Activated naive CD8-positive, alpha-beta T cell (primary cell): ENCODE results near the gene GDF2.

Experiments used
- H3K27ac Mint-ChIP-seq: one replicate; pipeline ENCODE4 v1.8.0; 2021; ENCODE audit warnings: mixed read lengths
- H3K27me3 Mint-ChIP-seq: one replicate; pipeline ENCODE4 v1.8.0; 2021; ENCODE audit warnings: mixed read lengths
- H3K36me3 Mint-ChIP-seq: one replicate; pipeline ENCODE4 v1.8.0; 2021; ENCODE audit warnings: mixed read lengths
- H3K4me1 Mint-ChIP-seq: one replicate; pipeline ENCODE4 v1.8.0; 2021; ENCODE audit warnings: low read depth, mixed read lengths
- H3K4me3 Mint-ChIP-seq: one replicate; pipeline ENCODE4 v1.8.0; 2021; ENCODE audit warnings: mild to moderate bottlenecking, mixed read lengths
- H3K9me3 Mint-ChIP-seq: one replicate; pipeline ENCODE4 v1.8.0; 2021; ENCODE audit warnings: low read depth, mixed read lengths

Gene GDF2

DNA sequence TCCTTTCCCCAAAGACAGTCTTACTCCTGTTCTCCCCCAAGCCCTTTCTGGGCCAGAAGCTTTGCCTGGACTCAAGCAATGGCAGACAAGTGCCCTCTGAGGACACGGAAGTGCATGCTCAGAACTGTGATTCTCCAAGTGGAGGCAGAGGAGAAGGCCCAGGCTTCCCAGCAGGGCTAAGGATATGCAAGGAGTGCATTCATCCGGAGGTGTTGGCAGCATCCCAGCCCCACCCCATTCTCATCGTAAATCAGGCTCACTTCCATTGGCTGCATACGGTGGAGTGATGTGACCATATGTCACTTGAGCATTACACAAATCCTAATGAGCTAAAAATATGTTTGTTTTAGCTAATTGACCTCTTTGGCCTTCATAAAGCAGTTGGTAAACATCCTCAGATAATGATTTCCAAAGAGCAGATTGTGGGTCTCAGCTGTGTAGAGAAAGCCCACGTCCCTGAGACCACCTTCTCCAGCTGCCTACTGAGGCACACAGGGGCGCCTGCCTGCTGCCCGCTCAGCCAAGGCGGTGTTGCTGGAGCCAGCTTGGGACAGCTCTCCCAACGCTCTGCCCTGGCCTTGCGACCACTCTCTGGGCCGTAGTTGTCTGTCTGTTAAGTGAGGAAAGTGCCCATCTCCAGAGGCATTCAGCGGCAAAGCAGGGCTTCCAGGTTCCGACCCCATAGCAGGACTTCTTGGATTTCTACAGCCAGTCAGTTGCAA, 24.5 kb downstream of the GDF2 start:
- Mint-ChIP-seq H3K36me3 (no peaks in the 10 kb centered on the region), H3K27me3 (no peaks in the 10 kb centered on the region), H3K9me3 (no peaks in the 10 kb centered on the region), H3K4me3 (no peak overlapping the region), H3K4me1 (no peaks in the 10 kb centered on the region), H3K27ac (no peak overlapping the region)

DNA sequence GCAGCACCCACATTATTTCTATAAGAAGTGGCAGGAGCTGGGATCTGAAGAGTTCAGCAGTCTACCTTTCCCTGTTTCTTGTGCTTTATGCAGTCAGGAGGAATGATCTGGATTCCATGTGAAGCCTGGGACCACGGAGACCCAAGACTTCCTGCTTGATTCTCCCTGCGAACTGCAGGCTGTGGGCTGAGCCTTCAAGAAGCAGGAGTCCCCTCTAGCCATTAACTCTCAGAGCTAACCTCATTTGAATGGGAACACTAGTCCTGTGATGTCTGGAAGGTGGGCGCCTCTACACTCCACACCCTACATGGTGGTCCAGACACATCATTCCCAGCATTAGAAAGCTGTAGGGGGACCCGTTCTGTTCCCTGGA, 25.0 kb downstream of the GDF2 start:
- H3K4me1 Mint-ChIP-seq = no peaks in the 10 kb centered on the region
- H3K27ac Mint-ChIP-seq = no peak overlapping the region
- no peaks in the 10 kb centered on the region for H3K36me3 Mint-ChIP-seq
- no peak overlapping the region for H3K4me3 Mint-ChIP-seq
- H3K27me3 Mint-ChIP-seq = no peaks in the 10 kb centered on the region
- H3K9me3 Mint-ChIP-seq = no peaks in the 10 kb centered on the region

DNA sequence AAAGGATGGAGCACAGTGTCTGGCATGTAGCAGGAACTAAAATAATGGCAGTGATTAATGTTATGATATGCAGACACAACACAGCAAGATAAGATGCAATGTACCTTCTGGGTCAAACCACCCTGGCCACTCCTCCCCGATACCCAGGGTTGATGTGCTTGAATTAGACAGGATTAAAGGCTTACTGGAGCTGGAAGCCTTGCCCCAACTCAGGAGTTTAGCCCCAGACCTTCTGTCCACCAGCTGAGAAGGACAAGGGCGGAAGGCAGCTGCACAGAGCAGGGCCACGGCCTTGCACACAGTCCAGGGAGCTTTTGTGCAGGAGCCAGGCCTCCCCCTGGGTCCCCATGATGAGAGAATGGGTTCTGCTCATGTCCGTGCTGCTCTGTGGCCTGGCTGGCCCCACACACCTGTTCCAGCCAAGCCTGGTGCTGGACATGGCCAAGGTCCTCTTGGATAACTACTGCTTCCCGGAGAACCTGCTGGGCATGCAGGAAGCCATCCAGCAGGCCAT, 25.9 kb downstream of the GDF2 start, which contains the start of gene RBP3:
RBP3 (plus strand) TSS at position 226 of the 514 bp plus-strand sequence; CDS start at position 348, 122 bp downstream.
- H3K36me3 Mint-ChIP-seq = no peaks in the 10 kb centered on the region
- H3K27me3 Mint-ChIP-seq = no peaks in the 10 kb centered on the region
- H3K27ac Mint-ChIP-seq = no peak within 1 kb of the TSS
- no peak within 1 kb of the TSS for H3K4me3 Mint-ChIP-seq
- no peaks in the 10 kb centered on the region for H3K9me3 Mint-ChIP-seq
- H3K4me1 Mint-ChIP-seq = no peaks in the 10 kb centered on the region

DNA sequence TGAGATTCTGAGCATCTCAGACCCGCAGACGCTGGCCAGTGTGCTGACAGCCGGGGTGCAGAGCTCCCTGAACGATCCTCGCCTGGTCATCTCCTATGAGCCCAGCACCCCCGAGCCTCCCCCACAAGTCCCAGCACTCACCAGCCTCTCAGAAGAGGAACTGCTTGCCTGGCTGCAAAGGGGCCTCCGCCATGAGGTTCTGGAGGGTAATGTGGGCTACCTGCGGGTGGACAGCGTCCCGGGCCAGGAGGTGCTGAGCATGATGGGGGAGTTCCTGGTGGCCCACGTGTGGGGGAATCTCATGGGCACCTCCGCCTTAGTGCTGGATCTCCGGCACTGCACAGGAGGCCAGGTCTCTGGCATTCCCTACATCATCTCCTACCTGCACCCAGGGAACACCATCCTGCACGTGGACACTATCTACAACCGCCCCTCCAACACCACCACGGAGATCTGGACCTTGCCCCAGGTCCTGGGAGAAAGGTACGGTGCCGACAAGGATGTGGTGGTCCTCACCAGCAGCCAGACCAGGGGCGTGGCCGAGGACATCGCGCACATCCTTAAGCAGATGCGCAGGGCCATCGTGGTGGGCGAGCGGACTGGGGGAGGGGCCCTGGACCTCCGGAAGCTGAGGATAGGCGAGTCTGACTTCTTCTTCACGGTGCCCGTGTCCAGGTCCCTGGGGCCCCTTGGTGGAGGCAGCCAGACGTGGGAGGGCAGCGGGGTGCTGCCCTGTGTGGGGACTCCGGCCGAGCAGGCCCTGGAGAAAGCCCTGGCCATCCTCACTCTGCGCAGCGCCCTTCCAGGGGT, 26.6 kb downstream of the GDF2 start:
- Mint-ChIP-seq H3K27me3 (no peaks in the 10 kb centered on the region), H3K4me3 (no peak overlapping the region), H3K9me3 (no peaks in the 10 kb centered on the region), H3K36me3 (no peaks in the 10 kb centered on the region), H3K27ac (no peak overlapping the region), H3K4me1 (no peaks in the 10 kb centered on the region)

DNA sequence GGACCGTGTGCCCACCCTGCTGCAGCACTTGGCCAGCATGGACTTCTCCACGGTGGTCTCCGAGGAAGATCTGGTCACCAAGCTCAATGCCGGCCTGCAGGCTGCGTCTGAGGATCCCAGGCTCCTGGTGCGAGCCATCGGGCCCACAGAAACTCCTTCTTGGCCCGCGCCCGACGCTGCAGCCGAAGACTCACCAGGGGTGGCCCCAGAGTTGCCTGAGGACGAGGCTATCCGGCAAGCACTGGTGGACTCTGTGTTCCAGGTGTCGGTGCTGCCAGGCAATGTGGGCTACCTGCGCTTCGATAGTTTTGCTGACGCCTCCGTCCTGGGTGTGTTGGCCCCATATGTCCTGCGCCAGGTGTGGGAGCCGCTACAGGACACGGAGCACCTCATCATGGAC, 27.3 kb downstream of the GDF2 start:
- no peak overlapping the region for H3K27ac Mint-ChIP-seq
- no peaks in the 10 kb centered on the region for H3K4me1 Mint-ChIP-seq
- no peaks in the 10 kb centered on the region for H3K9me3 Mint-ChIP-seq
- H3K4me3 Mint-ChIP-seq = no peak overlapping the region
- H3K27me3 Mint-ChIP-seq = no peaks in the 10 kb centered on the region
- H3K36me3 Mint-ChIP-seq = no peaks in the 10 kb centered on the region

DNA sequence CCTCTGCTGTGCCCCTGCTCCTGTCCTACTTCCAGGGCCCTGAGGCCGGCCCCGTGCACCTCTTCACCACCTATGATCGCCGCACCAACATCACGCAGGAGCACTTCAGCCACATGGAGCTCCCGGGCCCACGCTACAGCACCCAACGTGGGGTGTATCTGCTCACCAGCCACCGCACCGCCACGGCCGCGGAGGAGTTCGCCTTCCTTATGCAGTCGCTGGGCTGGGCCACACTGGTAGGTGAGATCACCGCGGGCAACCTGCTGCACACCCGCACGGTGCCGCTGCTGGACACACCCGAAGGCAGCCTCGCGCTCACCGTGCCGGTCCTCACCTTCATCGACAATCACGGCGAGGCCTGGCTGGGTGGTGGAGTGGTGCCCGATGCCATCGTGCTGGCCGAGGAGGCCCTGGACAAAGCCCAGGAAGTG, 27.7 kb downstream of the GDF2 start:
- no peaks in the 10 kb centered on the region for H3K27me3 Mint-ChIP-seq
- no peaks in the 10 kb centered on the region for H3K36me3 Mint-ChIP-seq
- no peak overlapping the region for H3K27ac Mint-ChIP-seq
- no peak overlapping the region for H3K4me3 Mint-ChIP-seq
- H3K9me3 Mint-ChIP-seq = no peaks in the 10 kb centered on the region
- H3K4me1 Mint-ChIP-seq = no peaks in the 10 kb centered on the region

DNA sequence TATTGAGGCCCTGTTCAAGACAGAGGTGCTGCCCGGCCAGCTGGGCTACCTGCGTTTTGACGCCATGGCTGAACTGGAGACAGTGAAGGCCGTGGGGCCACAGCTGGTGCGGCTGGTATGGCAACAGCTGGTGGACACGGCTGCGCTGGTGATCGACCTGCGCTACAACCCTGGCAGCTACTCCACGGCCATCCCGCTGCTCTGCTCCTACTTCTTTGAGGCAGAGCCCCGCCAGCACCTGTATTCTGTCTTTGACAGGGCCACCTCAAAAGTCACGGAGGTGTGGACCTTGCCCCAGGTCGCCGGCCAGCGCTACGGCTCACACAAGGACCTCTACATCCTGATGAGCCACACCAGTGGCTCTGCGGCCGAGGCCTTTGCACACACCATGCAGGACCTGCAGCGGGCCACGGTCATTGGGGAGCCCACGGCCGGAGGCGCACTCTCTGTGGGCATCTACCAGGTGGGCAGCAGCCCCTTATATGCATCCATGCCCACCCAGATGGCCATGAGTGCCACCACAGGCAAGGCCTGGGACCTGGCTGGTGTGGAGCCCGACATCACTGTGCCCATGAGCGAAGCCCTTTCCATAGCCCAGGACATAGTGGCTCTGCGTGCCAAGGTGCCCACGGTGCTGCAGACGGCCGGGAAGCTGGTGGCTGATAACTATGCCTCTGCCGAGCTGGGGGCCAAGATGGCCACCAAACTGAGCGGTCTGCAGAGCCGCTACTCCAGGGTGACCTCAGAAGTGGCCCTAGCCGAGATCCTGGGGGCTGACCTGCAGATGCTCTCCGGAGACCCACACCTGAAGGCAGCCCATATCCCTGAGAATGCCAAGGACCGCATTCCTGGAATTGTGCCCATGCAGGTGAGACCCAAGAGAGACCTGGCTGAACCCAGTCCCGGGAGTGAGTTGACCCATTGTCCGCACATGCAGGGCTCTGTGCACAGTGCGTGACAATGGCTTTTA, 28.7 kb downstream of the GDF2 start:
- no peak overlapping the region for H3K27ac Mint-ChIP-seq

DNA sequence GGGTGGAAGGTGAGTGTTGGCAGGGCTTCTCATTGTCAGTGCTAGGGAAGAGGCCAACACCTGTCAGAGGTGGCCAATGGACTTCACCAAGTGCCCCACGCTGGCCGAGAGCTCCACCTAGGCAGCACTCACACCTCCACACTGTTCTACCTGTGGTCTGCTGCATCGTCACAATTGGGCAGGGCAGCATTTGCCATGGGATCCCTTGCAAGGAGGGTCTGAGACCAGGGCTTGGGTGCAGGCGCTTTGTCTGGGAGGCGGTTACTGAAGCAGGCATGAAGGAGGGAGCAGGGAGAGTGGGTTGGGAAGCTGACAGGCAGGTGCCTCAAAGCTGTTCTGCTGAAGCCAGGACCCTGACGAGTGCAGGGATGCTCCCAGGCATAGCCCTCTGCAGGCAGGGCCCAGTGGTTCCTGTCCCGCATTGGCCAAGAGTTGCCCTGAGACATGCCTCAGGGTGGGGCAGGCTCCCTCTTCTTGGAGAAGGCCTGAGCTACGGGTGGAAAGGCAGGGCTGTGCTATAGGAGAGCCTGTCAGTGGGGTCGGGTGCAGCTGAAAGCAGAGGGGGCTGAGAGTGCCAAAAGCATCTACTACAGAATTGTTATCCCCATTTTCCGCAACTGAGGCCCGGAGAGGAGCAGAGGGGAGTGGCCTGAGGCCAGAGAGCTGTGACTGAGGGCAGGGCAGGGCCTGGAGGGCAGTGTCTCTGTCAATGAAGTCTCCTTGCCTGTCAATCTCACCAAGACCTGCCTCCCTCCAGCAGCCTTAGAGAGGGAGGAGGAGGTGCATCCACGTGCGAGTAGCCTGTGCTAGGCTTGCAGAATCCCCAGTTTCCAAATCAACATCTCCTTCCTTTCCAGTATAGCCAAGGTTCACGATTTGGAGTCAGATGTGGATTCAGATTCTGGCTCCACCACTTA, 29.9 kb downstream of the GDF2 start:
- Mint-ChIP-seq H3K4me3 (no peak overlapping the region), H3K4me1 (no peaks in the 10 kb centered on the region), H3K36me3 (no peaks in the 10 kb centered on the region), H3K9me3 (no peaks in the 10 kb centered on the region), H3K27ac (no peak overlapping the region), H3K27me3 (no peaks in the 10 kb centered on the region)

More for the DNA sequence above, 28.7 kb downstream of the GDF2 start:
- no peak overlapping the region for H3K4me3 Mint-ChIP-seq
- no peaks in the 10 kb centered on the region for H3K36me3 Mint-ChIP-seq
- no peaks in the 10 kb centered on the region for H3K4me1 Mint-ChIP-seq
- no peaks in the 10 kb centered on the region for H3K9me3 Mint-ChIP-seq
- H3K27me3 Mint-ChIP-seq = no peaks in the 10 kb centered on the region

DNA sequence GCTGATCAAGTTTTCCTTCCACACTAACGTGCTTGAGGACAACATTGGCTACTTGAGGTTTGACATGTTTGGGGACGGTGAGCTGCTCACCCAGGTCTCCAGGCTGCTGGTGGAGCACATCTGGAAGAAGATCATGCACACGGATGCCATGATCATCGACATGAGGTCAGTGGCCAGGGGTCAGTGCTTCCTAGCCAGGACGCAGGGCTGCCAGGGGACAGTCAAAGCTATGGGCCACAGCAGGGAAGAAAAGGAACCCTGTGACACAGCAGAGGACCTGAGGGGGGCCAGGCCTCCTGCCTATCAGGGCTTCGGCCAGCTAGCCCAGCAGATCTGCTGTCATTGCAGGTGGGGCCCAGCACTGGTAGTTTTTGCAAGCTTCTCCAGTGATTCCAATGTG, 31.1 kb downstream of the GDF2 start:
- Mint-ChIP-seq H3K27me3 (no peaks in the 10 kb centered on the region), H3K9me3 (no peaks in the 10 kb centered on the region), H3K36me3 (no peaks in the 10 kb centered on the region), H3K4me3 (no peak overlapping the region), H3K27ac (no peak overlapping the region), H3K4me1 (no peaks in the 10 kb centered on the region)

DNA sequence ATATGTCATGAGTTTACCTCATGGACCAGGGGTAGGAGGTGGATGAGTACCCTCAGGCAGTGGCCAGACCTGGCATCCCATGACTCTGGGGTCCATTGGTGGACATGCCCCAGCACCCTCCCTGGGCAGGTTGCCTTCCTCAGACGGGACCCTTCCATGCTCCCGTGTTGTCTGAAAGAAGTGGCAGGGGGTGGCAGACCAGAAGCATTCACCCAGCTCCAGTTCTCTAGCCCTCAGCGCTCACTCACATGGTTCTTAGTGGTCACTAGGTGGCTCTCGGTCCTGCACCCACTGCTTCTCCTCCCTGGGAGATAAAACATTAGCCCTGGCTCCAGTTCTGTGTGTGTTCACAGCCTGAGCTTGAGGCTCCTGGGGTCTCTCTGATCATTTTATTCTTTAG, 31.9 kb downstream of the GDF2 start:
- no peaks in the 10 kb centered on the region for H3K4me1 Mint-ChIP-seq

DNA sequence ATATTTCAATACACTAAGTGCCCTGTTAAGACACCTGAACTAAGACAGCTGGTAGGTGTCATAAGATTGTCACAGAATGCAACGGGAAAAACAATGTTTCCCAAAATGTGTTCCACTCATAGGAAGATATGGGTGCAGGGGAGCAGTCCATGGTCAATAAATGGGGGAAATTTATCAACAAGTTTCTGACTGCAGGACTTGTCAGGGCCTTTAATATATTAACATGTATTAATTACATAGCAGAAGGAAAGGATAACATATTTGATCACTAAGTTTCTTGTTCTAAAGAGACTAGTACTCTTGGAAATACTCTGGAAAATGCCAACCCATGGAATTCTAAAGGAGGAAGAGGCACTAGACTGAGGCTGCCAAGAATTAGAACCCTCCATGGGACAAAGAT, 32.6 kb downstream of the GDF2 start:
- no peaks in the 10 kb centered on the region for H3K27me3 Mint-ChIP-seq

More for the DNA sequence above, 31.9 kb downstream of the GDF2 start:
- H3K36me3 Mint-ChIP-seq = no peaks in the 10 kb centered on the region
- no peaks in the 10 kb centered on the region for H3K27me3 Mint-ChIP-seq
- H3K27ac Mint-ChIP-seq = no peak overlapping the region
- no peak overlapping the region for H3K4me3 Mint-ChIP-seq
- H3K9me3 Mint-ChIP-seq = no peaks in the 10 kb centered on the region

DNA sequence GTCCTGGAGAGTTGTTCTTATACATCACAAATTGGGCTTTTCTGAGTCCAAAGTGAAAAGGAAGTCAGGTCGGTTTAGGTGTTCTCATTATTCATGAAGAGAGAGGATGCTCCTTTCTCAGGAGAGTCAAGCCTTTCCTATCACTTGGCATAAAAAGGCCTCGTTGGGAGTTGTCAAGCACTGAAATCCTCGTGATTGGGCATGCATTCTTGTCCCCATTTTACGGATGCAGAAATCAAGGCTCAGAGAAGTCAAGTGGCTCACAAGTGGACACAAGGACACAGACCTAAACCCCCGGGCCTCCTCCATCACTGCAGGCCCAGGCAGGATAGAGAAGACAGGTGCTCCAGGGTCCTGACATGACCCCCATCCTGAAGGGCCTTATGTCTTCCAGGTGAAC, 34.5 kb downstream of the GDF2 start:
- Mint-ChIP-seq H3K4me3 (no peak overlapping the region), H3K4me1 (no peaks in the 10 kb centered on the region), H3K9me3 (no peaks in the 10 kb centered on the region), H3K36me3 (no peaks in the 10 kb centered on the region), H3K27ac (no peak overlapping the region), H3K27me3 (no peaks in the 10 kb centered on the region)

More for the DNA sequence above, 32.6 kb downstream of the GDF2 start:
- Mint-ChIP-seq H3K4me1 (no peaks in the 10 kb centered on the region), H3K36me3 (no peaks in the 10 kb centered on the region), H3K4me3 (no peak overlapping the region), H3K27ac (no peak overlapping the region), H3K9me3 (no peaks in the 10 kb centered on the region)

DNA sequence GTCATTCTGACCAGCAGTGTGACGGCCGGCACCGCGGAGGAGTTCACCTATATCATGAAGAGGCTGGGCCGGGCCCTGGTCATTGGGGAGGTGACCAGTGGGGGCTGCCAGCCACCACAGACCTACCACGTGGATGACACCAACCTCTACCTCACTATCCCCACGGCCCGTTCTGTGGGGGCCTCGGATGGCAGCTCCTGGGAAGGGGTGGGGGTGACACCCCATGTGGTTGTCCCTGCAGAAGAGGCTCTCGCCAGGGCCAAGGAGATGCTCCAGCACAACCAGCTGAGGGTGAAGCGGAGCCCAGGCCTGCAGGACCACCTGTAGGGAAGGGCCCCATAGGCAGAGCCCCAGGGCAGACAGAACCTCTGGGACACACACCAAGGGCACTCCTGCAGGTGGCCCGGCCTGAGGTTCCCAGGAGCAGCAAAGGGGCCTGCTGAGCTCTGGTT, 34.9 kb downstream of the GDF2 start:
- H3K36me3 Mint-ChIP-seq = no peaks in the 10 kb centered on the region
- no peak overlapping the region for H3K27ac Mint-ChIP-seq
- H3K9me3 Mint-ChIP-seq = no peaks in the 10 kb centered on the region
- no peak overlapping the region for H3K4me3 Mint-ChIP-seq
- no peaks in the 10 kb centered on the region for H3K4me1 Mint-ChIP-seq
- H3K27me3 Mint-ChIP-seq = no peaks in the 10 kb centered on the region

DNA sequence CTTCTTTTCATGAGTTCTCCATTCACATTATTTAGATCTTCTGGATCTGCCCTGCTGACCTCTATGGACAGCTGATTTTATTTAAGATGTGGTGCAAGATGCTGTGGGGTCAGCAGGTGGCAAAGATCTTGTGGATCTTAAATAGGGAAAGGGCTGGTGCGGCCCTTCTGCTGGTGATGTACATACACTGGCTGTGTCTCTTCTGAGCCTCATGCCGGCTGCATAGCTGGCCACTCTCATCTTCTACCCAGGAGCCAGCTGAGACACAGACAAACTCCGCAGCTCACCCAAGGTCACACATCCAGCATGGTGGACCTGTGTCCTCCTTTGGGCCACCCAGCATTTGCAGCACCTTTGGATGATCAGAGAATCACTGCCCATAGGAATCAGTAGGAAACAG, 35.7 kb downstream of the GDF2 start:
- Mint-ChIP-seq H3K4me3 (no peak overlapping the region), H3K9me3 (no peaks in the 10 kb centered on the region), H3K36me3 (no peaks in the 10 kb centered on the region), H3K27ac (no peak overlapping the region), H3K4me1 (no peaks in the 10 kb centered on the region), H3K27me3 (no peaks in the 10 kb centered on the region)
